Right lobe of liver (tissue), 4 donors: Measurements from ENCODE around the gene MAK.

Experiments used
- POLR2A ChIP-seq: fragments of 450-650 bp; IDR thresholded peaks from one replicate; pipeline ENCODE4 v1.6.1; 2017; ENCODE audit warnings: antibody characterized with exemption, mild to moderate bottlenecking
- TF ChIP-seq, protein P1 (sequence below), 4 donors: fragments of 200-600 bp in 3 of 4; fragments of 450-650 bp in 1 of 4; IDR thresholded peaks; one replicate each; pipeline versions ENCODE4 v1.5.1 to v1.8.0; 2016 to 2022; ENCODE audit warnings: antibody characterized with exemption in 4 of 4, mild to moderate bottlenecking in 2 of 4
- donor health status: DM: no; HTN: no; CAD: no.
- donor health status: DM: no; HTN: no; CAD: no.
- donor health status: DM: no; HTN: yes; CAD: no.

DNA sequence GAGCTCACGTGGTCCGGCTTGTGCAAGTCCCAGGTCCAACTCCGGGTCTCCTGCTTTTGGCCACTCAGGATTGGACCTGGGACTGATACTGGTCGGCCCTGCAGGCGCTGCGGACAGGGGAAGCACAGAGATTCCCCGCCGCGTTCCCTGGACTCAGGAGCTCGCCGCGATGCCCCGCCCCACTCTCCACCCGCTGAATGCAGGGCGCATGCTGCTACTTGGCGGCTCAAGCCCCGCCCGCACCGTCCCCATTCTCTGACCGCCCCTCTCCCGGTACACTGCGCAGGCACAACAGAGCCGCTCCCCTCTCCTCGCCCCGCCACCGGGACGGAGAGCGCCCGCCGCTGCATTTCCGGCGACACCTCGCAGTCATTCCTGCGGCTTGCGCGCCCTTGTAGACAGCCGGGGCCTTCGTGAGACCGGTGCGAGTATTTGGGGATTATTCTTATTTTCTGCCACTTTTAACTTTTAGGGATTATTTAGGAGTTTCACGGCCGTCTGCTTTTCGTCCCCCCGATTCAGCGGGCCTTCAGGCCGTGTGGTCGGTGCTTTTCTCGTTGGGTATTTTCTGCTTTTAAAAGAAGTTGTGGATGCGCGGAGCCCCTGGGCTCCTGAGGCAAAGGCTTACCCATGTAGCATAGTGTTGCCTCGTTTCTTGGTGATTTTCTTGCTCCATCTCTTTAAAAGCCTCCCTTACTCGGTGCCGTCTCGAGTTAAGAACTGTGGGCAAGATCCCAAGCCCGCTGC, 115.3 kb downstream of the MAK start, which contains the start of gene TMEM14C:
- TF ChIP-seq POLR2A, result peak; percentile 94
- TF ChIP-seq, protein P1, sequence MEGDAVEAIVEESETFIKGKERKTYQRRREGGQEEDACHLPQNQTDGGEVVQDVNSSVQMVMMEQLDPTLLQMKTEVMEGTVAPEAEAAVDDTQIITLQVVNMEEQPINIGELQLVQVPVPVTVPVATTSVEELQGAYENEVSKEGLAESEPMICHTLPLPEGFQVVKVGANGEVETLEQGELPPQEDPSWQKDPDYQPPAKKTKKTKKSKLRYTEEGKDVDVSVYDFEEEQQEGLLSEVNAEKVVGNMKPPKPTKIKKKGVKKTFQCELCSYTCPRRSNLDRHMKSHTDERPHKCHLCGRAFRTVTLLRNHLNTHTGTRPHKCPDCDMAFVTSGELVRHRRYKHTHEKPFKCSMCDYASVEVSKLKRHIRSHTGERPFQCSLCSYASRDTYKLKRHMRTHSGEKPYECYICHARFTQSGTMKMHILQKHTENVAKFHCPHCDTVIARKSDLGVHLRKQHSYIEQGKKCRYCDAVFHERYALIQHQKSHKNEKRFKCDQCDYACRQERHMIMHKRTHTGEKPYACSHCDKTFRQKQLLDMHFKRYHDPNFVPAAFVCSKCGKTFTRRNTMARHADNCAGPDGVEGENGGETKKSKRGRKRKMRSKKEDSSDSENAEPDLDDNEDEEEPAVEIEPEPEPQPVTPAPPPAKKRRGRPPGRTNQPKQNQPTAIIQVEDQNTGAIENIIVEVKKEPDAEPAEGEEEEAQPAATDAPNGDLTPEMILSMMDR (IDR thresholded peaks at IDR 0.05), result no peak
